K562 (cell line): ENCODE measurements around the gene IL23A. TPM values are rescaled to one million over a fixed set of nuclear protein-coding genes. Genes with fewer than 3 reads are reported as not detected.

Source experiments
- ARHGAP35 ChIP-seq: fragments of 450-650 bp; IDR thresholded peaks from 2 replicates; pipeline ENCODE4 v1.6.1; 2018; ENCODE audit not compliant: partially characterized antibody
- BCL6 ChIP-seq: fragments of 250-450 bp; sonication (Bioruptor Pico); IDR thresholded peaks from 2 replicates; pipeline ENCODE4 v1.4.0; 2020
- BRD9 ChIP-seq: fragments of 450-650 bp; IDR thresholded peaks from 2 replicates; pipeline ENCODE4 v1.6.1; 2018; ENCODE audit warnings: low read depth; ENCODE audit not compliant: partially characterized antibody
- CCNT2 ChIP-seq: IDR thresholded peaks from 2 replicates; pipeline ENCODE4 v1.6.1; 2011; ENCODE audit warnings: borderline replicate concordance, low read depth, mild to moderate bottlenecking, moderate library complexity, mixed read lengths, low read length; ENCODE audit not compliant: insufficient read length; ENCODE audit errors: extremely low read depth
- CHD7 ChIP-seq: fragments of 200-600 bp; sonication (generic); IDR thresholded peaks from one replicate; pipeline ENCODE4 v1.6.1; 2012; ENCODE audit warnings: mild to moderate bottlenecking, low read depth, low read length, inconsistent platforms
- CREB3L1 ChIP-seq: fragments of 450-650 bp; IDR thresholded peaks from 2 replicates; pipeline ENCODE4 v1.6.1; 2014; ENCODE audit warnings: low read depth, mild to moderate bottlenecking, moderate library complexity, borderline replicate concordance
- HES1 ChIP-seq: fragments of 450-650 bp; IDR thresholded peaks from 2 replicates; pipeline ENCODE4 v1.6.1; 2016; ENCODE audit warnings: low read depth, mild to moderate bottlenecking, moderate library complexity
- HMGN3 ChIP-seq: IDR thresholded peaks from 2 replicates; pipeline ENCODE4 v1.6.1; 2011; ENCODE audit warnings: borderline replicate concordance, low read depth, mild to moderate bottlenecking, mixed read lengths, low read length; ENCODE audit not compliant: insufficient read length; ENCODE audit errors: extremely low read depth
- KDM1A ChIP-seq, 2 experiments: fragments of 450-650 bp; IDR thresholded peaks; 2 replicates each; pipeline ENCODE4 v1.6.1; 2016; ENCODE audit warnings: mild to moderate bottlenecking in 2 of 2
- RBFOX2 ChIP-seq: fragments of 200-400 bp; formaldehyde crosslinking; IDR thresholded peaks from 2 replicates; pipeline ENCODE4 v1.6.1; 2017; ENCODE audit warnings: low read depth, mild to moderate bottlenecking, low read length, moderate library complexity
- XRCC4 ChIP-seq: IDR thresholded peaks from one replicate; pipeline ENCODE4 v1.6.1; 2011; ENCODE audit not compliant: insufficient read depth, insufficient read length; ENCODE audit errors: extremely low read depth
- ZC3H4 ChIP-seq: sonication (generic); formaldehyde crosslinking; IDR thresholded peaks from 2 replicates; pipeline ENCODE4 v1.9.0; 2021; ENCODE audit warnings: missing genetic modification reagents, borderline replicate concordance
- ZNF57 ChIP-seq: fragments of 450-650 bp; formaldehyde crosslinking; IDR thresholded peaks from 2 replicates; pipeline ENCODE4 v1.4.0; 2020; ENCODE audit warnings: mild to moderate bottlenecking, moderate library complexity
- polyA plus RNA-seq, 8 experiments: library from polyadenylated mRNA; depleted of rRNA in 4 of 8; stranded (reverse) in 5 of 8; unstranded in 3 of 8; fragments of >200 nt; fragmentation: Nextera tagmentation in 2 of 8; fragmentation: Illumina TruSeq in 1 of 8; extraction: Ambion mirVana in 2 of 8; extraction: Trizol in 1 of 8; gene quantifications; 2 replicates each; pipeline versions ENCODE4 v1.2.1 to v1.2.3, GENCODE V29; 2011 to 2014; ENCODE audit warnings: inconsistent platforms in 1 of 8, missing spikeins in 1 of 8
- total RNA-seq, 7 experiments: library from RNA; depleted of rRNA in 6 of 7; stranded (reverse); fragments of >200 nt in 6 of 7; fragmentation: Illumina TruSeq in 2 of 7; extraction: Trizol in 2 of 7; gene quantifications; 2 replicates each; pipeline versions ENCODE4 v1.2.1 to v1.2.3, GENCODE V29; 2011 to 2021; ENCODE audit warnings: low replicate concordance in 1 of 7

The IL23A gene
- total and polyA plus RNA-seq, 9 of the 15 experiments (the other 6 are each of a cell fraction or from before 2014, with no cell fraction given): 4.4 to 37.2 (median 9.6) TPM

- TF ChIP-seq CHD7: no peak
- no peak for TF ChIP-seq BRD9
- no peak for TF ChIP-seq ZC3H4
- no peak for TF ChIP-seq KDM1A (IDR thresholded peaks at IDR 0.05)
- TF ChIP-seq BCL6 (CRISPR knock-in tag): no peak
- TF ChIP-seq HES1: no peak
- peak; percentile 92 for TF ChIP-seq CREB3L1
- TF ChIP-seq CCNT2: peak; percentile 52
- no peak for TF ChIP-seq ZNF57
- peak; percentile 87 for TF ChIP-seq RBFOX2
- TF ChIP-seq ARHGAP35: no peak
- no peak for TF ChIP-seq XRCC4
- peak; percentile 60 for TF ChIP-seq HMGN3
These were observed 21.4 kb downstream of the IL23A start, which contains the start of gene STAT2 (continued) for GRCh38 chr12:56359851-56360767.
